ENCODE measurements around the gene MAD2L2.

Gene MAD2L2

GRCh38 chr1:11705596-11705995 lies 24.6 kb upstream of the MAD2L2 start:
- in situ Hi-C loops (cut with HindIII; ENCODE audit: low sequenced_read_pairs) = no loop called here

DNA sequence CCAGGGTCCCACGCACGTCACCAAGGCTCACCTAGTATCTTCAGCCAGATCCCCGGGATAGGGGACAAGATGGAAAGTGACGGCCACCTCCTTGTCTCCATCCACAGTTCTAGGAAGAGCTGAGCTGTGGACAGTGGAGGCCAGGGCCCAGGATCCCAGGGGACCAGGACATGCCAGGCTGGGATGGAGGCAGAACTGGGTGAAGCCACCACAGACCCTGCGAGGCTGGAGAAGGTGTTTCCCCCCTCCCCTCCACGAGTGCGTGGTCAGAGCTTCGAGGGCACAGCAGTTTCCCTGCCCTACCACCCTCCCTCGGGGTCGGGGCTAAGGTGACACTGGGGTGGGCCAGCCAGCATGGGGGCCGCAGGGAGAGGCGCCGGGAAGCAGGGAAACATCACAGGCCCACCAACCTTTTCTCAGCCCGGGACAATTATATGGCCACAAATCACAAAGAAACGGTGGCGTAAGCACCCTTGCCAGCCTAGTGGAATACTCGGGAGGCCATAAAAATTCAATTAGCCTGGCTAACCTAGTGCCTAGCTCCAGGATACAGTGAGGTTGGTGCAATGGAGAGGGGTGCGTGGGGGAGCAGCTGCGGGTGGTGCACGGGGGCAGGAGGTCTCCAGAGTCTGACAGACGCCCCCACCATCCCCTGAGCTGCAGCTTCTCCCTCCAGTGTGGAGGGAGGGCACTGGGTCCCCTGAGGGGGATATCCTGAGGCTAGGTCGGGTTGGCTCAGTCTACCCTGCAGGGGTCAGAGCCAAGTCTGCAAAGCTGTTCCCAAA lies 23.9 kb upstream of the MAD2L2 start:
- in situ Hi-C loops (cut with HindIII; ENCODE audit: low sequenced_read_pairs) = no loop called here

GRCh38 chr1:11704194-11704529 lies 23.2 kb upstream of the MAD2L2 start:
- in situ Hi-C loops (cut with HindIII; ENCODE audit: low sequenced_read_pairs) = no loop called here

DNA sequence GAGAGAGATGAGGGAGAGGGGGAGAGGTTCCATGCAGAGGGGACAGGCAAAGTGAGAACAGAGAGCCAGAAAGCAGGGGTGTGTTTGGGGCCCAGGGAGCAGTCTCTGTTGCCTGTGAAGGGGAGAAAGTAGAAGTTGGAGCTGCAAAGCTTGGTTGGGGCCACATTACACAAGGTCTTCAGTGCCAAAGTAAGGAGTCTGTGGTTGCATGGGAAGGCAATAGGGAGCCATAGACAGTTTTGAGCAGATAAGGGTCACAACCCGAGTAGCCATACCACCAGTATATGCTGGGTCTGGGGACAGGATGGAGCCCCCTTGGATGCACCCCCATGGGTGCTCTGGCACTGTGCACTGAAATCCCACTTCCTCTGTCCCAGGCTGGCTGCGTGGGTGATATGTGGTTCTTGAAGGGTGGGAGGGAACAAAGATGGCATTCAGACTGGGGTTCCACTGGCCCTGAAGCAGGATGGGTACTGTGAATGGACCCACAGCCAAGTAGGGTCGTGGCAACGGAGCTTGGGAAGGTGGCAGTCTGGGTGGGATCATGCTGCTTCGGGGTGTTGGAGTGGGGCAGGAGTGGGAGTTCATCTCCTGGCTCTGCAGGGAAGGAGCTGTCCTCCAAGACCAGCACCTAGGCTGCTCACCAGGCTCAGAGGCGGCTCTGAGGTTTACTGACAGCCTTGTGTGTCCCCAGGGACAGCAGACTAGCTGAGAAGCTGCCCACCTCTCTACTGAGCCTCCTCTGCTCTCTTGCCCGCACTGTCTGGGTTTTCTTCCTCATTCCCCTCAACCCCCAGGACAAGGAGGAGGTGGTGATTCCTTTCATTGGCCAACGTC lies 22.6 kb upstream of the MAD2L2 start:
- in situ Hi-C loops (cut with HindIII; ENCODE audit: low sequenced_read_pairs) = no loop called here

GRCh38 chr1:11701981-11702803 lies 21.2 kb upstream of the MAD2L2 start:
- in situ Hi-C loops (cut with HindIII; ENCODE audit: low sequenced_read_pairs) = no loop called here

- in situ Hi-C loops (cut with HindIII; ENCODE audit: low sequenced_read_pairs) = no loop called here
Observed at GRCh38 chr1:11701551-11701961, 20.6 kb upstream of the MAD2L2 start.

- in situ Hi-C loops (cut with HindIII; ENCODE audit: low sequenced_read_pairs) = no loop called here
Observed at GRCh38 chr1:11700601-11701467, 19.9 kb upstream of the MAD2L2 start.

DNA sequence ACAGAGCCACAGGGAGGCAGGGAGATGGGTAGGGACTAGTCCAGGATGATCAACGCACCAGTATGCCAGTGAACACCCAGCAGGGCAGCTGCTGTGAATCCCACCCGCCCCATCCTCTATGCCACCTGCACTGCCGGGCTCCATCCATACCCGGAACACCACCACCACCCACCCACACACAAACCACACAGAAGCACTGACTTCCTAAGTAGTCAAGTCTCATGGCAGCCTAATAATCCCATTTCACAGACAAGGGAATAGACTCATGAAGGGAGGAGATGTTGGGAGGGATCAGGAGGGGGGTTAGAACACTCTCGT lies 16.9 kb upstream of the MAD2L2 start:
- in situ Hi-C loops (cut with HindIII; ENCODE audit: low sequenced_read_pairs) = no loop called here

- in situ Hi-C loops (cut with HindIII; ENCODE audit: low sequenced_read_pairs) = no loop called here
Observed at GRCh38 chr1:11697188-11697892, 16.4 kb upstream of the MAD2L2 start.

DNA sequence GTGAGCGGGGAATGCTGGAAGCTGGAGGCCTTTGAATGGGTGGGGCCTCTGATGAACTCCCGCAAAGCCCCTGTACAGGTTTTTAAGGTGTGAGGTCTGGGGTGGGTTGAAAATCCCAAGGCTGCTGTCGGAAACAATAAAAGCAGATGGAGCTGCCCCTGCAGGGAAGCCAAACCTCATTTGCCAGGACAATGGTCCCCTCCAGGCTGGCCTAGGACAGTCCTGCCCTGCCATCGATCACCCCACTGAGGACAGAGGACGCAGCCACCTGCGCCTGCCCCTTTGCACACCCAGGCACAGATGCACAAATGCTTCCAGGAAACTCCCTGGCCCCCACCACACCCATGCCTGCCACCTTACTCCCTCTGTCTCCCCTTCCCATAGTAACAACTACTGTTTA lies 14.9 kb upstream of the MAD2L2 start:
- in situ Hi-C loops (cut with HindIII; ENCODE audit: low sequenced_read_pairs) = no loop called here

- in situ Hi-C loops (cut with HindIII; ENCODE audit: low sequenced_read_pairs) = no loop called here
Observed at GRCh38 chr1:11693917-11694316, 13.0 kb upstream of the MAD2L2 start.

DNA sequence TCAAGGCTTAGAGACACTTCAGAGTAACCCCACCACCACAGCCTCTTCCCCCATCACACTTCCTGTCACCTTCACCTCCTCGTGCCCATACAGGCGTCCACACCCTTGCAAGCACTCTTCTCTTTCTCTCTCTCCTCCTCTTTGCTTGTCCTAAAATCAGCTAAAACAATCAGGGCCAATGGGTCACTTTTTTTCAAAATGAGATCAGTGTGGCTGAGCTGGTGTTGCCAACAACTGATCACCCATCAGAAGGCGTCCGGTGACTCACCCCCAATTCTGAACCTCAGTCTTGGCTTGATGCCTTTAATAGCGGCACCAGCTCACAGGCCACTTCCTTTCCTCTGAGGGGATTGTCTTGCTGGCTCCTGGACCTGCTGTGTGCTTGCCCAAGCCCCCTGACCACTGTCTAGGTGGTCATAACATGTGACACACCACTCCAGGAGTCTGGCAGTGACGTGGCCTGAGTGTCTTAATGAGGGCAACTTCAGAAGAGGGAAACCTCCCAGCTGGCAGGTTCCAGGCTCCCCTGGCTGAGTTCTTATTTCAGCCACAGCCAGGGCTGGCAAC lies 12.2 kb upstream of the MAD2L2 start:
- in situ Hi-C loops (cut with HindIII; ENCODE audit: low sequenced_read_pairs) = no loop called here

- in situ Hi-C loops (cut with HindIII; ENCODE audit: low sequenced_read_pairs) = no loop called here
Observed at GRCh38 chr1:11691928-11692711, 11.2 kb upstream of the MAD2L2 start.

DNA sequence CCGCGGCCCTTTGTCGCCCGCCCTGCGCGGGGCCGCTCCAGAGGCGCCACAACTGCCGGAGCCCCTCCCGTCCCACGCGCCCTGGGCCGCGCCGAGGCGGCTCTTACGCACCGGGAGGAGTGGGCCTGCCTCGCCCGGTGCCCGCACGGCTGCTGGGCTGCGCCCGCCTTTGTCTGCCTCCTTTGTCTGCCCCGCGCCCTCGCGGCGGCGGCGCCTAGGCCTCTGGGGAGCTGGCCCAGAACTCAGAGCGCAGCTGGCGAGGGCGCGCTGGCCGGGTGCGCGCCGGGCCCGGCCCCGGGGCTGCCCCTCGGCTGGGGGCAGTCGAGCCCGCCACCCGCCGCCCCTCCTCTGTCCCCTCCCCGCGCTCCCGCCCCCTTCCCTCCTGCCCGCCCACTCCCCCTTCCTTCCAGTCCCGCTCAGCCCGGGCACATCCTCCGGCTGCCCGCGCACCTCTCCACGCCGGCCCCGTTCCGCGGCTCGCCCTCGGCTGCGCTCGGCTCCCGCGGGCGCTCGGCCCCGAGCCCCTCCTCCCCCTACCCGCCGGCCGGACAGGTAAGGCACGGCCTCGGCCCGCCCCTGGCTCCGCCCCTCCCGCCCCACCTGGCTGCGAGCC lies 10.5 kb upstream of the MAD2L2 start, which contains the start of gene DRAXIN:
Gene DRAXIN, plus strand, starts transcription at position 409 of the 613 bp plus-strand sequence. CDS start 14,549 bp downstream, outside the sequence.
- in situ Hi-C loops (cut with HindIII; ENCODE audit: low sequenced_read_pairs) = no loop called here

- in situ Hi-C loops (cut with HindIII; ENCODE audit: low sequenced_read_pairs) = no loop called here
Observed at GRCh38 chr1:11690397-11691301, 9.7 kb upstream of the MAD2L2 start.

- in situ Hi-C loops (cut with HindIII; ENCODE audit: low sequenced_read_pairs) = no loop called here
Observed at GRCh38 chr1:11688506-11688905, 7.6 kb upstream of the MAD2L2 start.

- in situ Hi-C loops (cut with HindIII; ENCODE audit: low sequenced_read_pairs) = no loop called here
Observed at GRCh38 chr1:11685210-11685752, 4.3 kb upstream of the MAD2L2 start.
